ENCODE measurements around the gene IGFBP7.

Gene IGFBP7

DNA sequence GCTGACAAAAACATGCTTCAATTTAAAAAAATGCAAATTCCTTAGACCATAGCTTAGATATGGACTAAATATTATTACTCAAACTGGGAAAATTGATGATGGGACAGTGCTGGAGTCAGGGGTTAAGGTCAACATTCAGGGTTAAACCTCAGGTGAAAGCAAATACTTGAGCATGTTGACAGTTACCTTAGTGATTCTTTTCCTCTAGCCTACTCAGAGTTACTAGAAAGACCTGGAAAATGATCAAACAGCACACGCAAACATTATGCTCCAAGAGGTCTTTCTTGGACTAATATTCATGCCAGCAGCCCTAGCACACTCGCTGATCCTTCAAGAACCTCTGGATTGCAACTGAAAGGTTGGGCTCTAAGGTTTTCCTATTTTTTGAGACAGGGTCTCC, 10.8 kb downstream of the IGFBP7 start:
- DNase-seq (ENCODE audit: low read depth) = no peak
- H3K4me3 ChIP-seq (ENCODE audit: low read depth, low read length) = no peak overlapping the region
- no peak for TF ChIP-seq MYC (IDR thresholded peaks at IDR 0.05; ENCODE audit: low read depth, low read length)

- TF ChIP-seq MYC (IDR thresholded peaks at IDR 0.05; ENCODE audit: low read depth, low read length) = no peak
- TF ChIP-seq CTCF (IDR thresholded peaks at IDR 0.05; ENCODE audit: low read depth, low read length) = no peak
- no peak for TF ChIP-seq POLR2A (IDR thresholded peaks at IDR 0.05; ENCODE audit: extremely low read depth, insufficient read length)
- TF ChIP-seq, protein P1, sequence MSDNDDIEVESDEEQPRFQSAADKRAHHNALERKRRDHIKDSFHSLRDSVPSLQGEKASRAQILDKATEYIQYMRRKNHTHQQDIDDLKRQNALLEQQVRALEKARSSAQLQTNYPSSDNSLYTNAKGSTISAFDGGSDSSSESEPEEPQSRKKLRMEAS (IDR thresholded peaks at IDR 0.05; ENCODE audit: low read depth, low read length) = no peak
- no peak for DNase-seq (ENCODE audit: low read depth)
These were observed 11.2 kb downstream of the IGFBP7 start for GRCh38 chr4:57098941-57099340.

GRCh38 chr4:57098415-57098814, 11.8 kb downstream of the IGFBP7 start:
- DNase-seq (ENCODE audit: low read depth) = no peak
- TF ChIP-seq, protein P1 (IDR thresholded peaks at IDR 0.05; ENCODE audit: low read depth, low read length) = no peak
- TF ChIP-seq POLR2A (IDR thresholded peaks at IDR 0.05; ENCODE audit: extremely low read depth, insufficient read length) = no peak
- no peak for TF ChIP-seq CTCF (IDR thresholded peaks at IDR 0.05; ENCODE audit: low read depth, low read length)
- TF ChIP-seq MYC (IDR thresholded peaks at IDR 0.05; ENCODE audit: low read depth, low read length) = no peak

More at GRCh38 chr4:57098941-57099340, 11.2 kb downstream of the IGFBP7 start:
- no peak overlapping the region for H3K4me3 ChIP-seq (ENCODE audit: low read depth, low read length)

DNA sequence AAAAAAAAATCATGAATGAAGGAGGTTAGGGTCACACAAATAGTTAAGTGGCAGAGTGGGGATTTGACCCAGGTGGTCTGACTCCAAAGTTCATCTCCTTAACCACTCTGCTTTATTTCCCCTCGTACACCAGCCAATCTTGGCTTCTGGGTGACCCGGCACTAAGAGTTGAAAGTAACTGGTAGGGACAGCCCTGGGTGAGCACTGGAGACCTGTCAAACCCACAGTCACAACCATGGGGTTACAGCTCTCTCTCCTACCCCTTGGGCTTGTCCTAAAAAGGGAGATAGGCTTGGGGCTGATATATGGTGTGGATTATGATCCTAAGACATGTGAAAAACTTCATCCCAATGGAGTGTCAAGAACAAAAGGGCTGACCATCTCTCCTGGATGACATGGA, 12.5 kb downstream of the IGFBP7 start:
- TF ChIP-seq MYC (IDR thresholded peaks at IDR 0.05; ENCODE audit: low read depth, low read length) = no peak
- no peak for TF ChIP-seq POLR2A (IDR thresholded peaks at IDR 0.05; ENCODE audit: extremely low read depth, insufficient read length)
- TF ChIP-seq, protein P1 (IDR thresholded peaks at IDR 0.05; ENCODE audit: low read depth, low read length) = no peak
- no peak for TF ChIP-seq CTCF (IDR thresholded peaks at IDR 0.05; ENCODE audit: low read depth, low read length)
- no peak overlapping the region for H3K4me3 ChIP-seq (ENCODE audit: low read depth, low read length)
- no peak for DNase-seq (ENCODE audit: low read depth)

More at GRCh38 chr4:57098415-57098814, 11.8 kb downstream of the IGFBP7 start:
- no peak overlapping the region for H3K4me3 ChIP-seq (ENCODE audit: low read depth, low read length)

GRCh38 chr4:57095956-57096355, 14.2 kb downstream of the IGFBP7 start:
- TF ChIP-seq MYC (IDR thresholded peaks at IDR 0.05; ENCODE audit: low read depth, low read length) (no peak), CTCF (IDR thresholded peaks at IDR 0.05; ENCODE audit: low read depth, low read length) (no peak), POLR2A (IDR thresholded peaks at IDR 0.05; ENCODE audit: extremely low read depth, insufficient read length) (no peak)
- TF ChIP-seq, protein P1 (IDR thresholded peaks at IDR 0.05; ENCODE audit: low read depth, low read length) = no peak
- no peak overlapping the region for H3K4me3 ChIP-seq (ENCODE audit: low read depth, low read length)
- DNase-seq (ENCODE audit: low read depth) = no peak

- TF ChIP-seq, protein P1 (IDR thresholded peaks at IDR 0.05; ENCODE audit: low read depth, low read length) = no peak
- TF ChIP-seq CTCF (IDR thresholded peaks at IDR 0.05; ENCODE audit: low read depth, low read length) (no peak), MYC (IDR thresholded peaks at IDR 0.05; ENCODE audit: low read depth, low read length) (no peak), POLR2A (IDR thresholded peaks at IDR 0.05; ENCODE audit: extremely low read depth, insufficient read length) (no peak)
- no peak for DNase-seq (ENCODE audit: low read depth)
- no peak overlapping the region for H3K4me3 ChIP-seq (ENCODE audit: low read depth, low read length)
These were observed 14.9 kb downstream of the IGFBP7 start for GRCh38 chr4:57095245-57095644.
